Keratinocyte (primary cell): Measurements from ENCODE around the gene SOX5. TPM values are rescaled to one million over a fixed set of nuclear protein-coding genes. Genes with fewer than 3 reads are reported as not detected.

Experiments
- DNase-seq: peaks from one replicate; pipeline ENCODE4 v3.0.0-alpha.2; 2011; ENCODE audit warnings: low read depth, missing footprints, low spot score
- FAIRE-seq: peaks from 2 replicates; lab custom pipeline; 2011; peaks lifted over from hg19 to GRCh38; lab: Jason Lieb, UNC
- H2AFZ ChIP-seq: 2 replicates; pipeline ENCODE4 v1.6.0; 2012; ENCODE audit warnings: low read length, control low read depth, inconsistent platforms; ENCODE audit not compliant: control insufficient read depth
- H3K27ac ChIP-seq: 2 replicates; pipeline ENCODE4 v1.5.1; 2011; ENCODE audit warnings: low read length; ENCODE audit not compliant: control insufficient read depth, insufficient read depth
- H3K27me3 ChIP-seq: 3 replicates; pipeline ENCODE4 v1.6.0; 2011; ENCODE audit warnings: low read length; ENCODE audit not compliant: control insufficient read depth, insufficient read depth; ENCODE audit errors: extremely low read depth
- H3K36me3 ChIP-seq, 2 experiments: 2 replicates in 1 of 2; 3 replicates in 1 of 2; pipeline ENCODE4 v1.5.1; 2011; ENCODE audit warnings: low read length in 2 of 2, mild to moderate bottlenecking in 1 of 2; ENCODE audit not compliant: control insufficient read depth in 2 of 2, insufficient read depth in 2 of 2; ENCODE audit errors: extremely low read depth in 1 of 2
- H3K4me1 ChIP-seq: 3 replicates; pipeline ENCODE4 v1.5.1; 2011; ENCODE audit warnings: low read length; ENCODE audit not compliant: control insufficient read depth, insufficient read depth; ENCODE audit errors: extremely low read depth
- H3K4me2 ChIP-seq: 3 replicates; pipeline ENCODE4 v1.6.0; 2011; ENCODE audit warnings: low read depth, low read length; ENCODE audit not compliant: control insufficient read depth, insufficient read depth; ENCODE audit errors: extremely low read depth
- H3K4me3 ChIP-seq, 3 experiments: fragments of 200-600 bp in 1 of 3; sonication (generic) in 1 of 3; 2 replicates in 2 of 3; 3 replicates in 1 of 3; pipeline ENCODE4 v1.5.1; 2011 to 2016; ENCODE audit warnings: low read length in 3 of 3, mild to moderate bottlenecking in 3 of 3, control low read depth in 2 of 3, inconsistent platforms in 1 of 3, low read depth in 1 of 3, mixed read lengths in 1 of 3, mixed run types in 1 of 3, moderate library complexity in 1 of 3; ENCODE audit not compliant: control insufficient read depth in 2 of 3, insufficient read depth in 2 of 3; ENCODE audit errors: extremely low read depth in 1 of 3
- H3K79me2 ChIP-seq: 2 replicates; pipeline ENCODE4 v1.6.0; 2012; ENCODE audit warnings: low read length; ENCODE audit not compliant: control insufficient read depth, insufficient read depth
- H3K9ac ChIP-seq: 3 replicates; pipeline ENCODE4 v1.6.0; 2011; ENCODE audit warnings: low read length; ENCODE audit not compliant: control insufficient read depth, insufficient read depth; ENCODE audit errors: extremely low read depth
- H3K9me1 ChIP-seq: 3 replicates; pipeline ENCODE4 v1.6.0; 2011; ENCODE audit warnings: low read length; ENCODE audit not compliant: control insufficient read depth, insufficient read depth; ENCODE audit errors: extremely low read depth
- H3K9me3 ChIP-seq: 2 replicates; pipeline ENCODE4 v1.5.1; 2012; ENCODE audit warnings: low read depth, low read length; ENCODE audit not compliant: control insufficient read depth
- H4K20me1 ChIP-seq: 3 replicates; pipeline ENCODE4 v1.6.0; 2011; ENCODE audit warnings: low read length; ENCODE audit not compliant: control insufficient read depth, insufficient read depth; ENCODE audit errors: extremely low read depth
- EZH2 ChIP-seq: IDR thresholded peaks from one replicate; pipeline ENCODE4 v1.6.1; 2012; ENCODE audit warnings: inconsistent platforms, mild to moderate bottlenecking, low read length, moderate library complexity
- dilution Hi-C: fragments of 300-500 bp; cut with MboI; formaldehyde crosslinking; loops from one replicate; pipeline ENCODE4 v1.7.0; 2020; ENCODE audit warnings: low sequenced_read_pairs; ENCODE audit not compliant: extremely low pct_ligation_motif_present
- polyA plus RNA-seq, 5 experiments: library from polyadenylated mRNA; depleted of rRNA in 3 of 5; stranded (reverse) in 3 of 5; stranded (forward) in 1 of 5; unstranded in 1 of 5; fragments of >200 nt; gene quantifications; 1 replicate in 1 of 5; 2 replicates in 3 of 5; 3 replicates in 1 of 5; pipeline versions ENCODE4 v1.2.1 to v1.2.3, GENCODE V29; 2011 to 2012; ENCODE audit warnings: missing spikeins in 2 of 5, low read depth in 1 of 5, low replicate concordance in 1 of 5
- TF ChIP-seq, protein P1 (sequence below), 3 experiments: IDR thresholded peaks in 1 of 3; conservative IDR thresholded peaks in 1 of 3; optimal IDR thresholded peaks in 1 of 3; 2 replicates in 2 of 3; 3 replicates in 1 of 3; pipeline versions ENCODE3 to v1.5.1; 2011; ENCODE audit warnings: low read length in 3 of 3, mild to moderate bottlenecking in 3 of 3, moderate library complexity in 2 of 3, control low read depth in 1 of 3, inconsistent platforms in 1 of 3; ENCODE audit not compliant: insufficient read depth in 2 of 3; ENCODE audit errors: extremely low read depth in 1 of 3

SOX5 gene
- polyA plus RNA-seq, 1 donor (not counting 4 experiments of a cell fraction or from before 2014, with no cell fraction given) = not detected

DNA sequence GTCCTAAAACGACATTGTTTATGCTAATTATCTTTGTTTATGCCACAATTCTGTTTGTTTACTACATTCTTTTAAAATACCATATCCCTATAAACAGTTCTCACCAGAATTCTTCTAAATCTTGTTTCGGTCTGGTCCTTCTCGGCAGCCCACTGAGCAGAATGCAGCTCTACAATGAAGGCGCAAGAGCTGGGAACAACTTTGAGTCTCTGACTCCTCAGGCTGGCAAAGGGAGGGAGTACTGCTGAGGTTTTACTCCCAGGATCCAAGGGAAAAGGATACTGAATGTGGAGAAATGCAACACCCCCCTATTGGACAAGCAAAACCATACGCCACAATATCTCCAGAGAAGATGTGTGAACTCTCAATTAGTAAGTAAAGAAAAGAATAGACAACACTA, 5.4 kb downstream of the SOX5 start:
- Histone ChIP-seq H3K27me3 (no peaks in the 10 kb centered on the region), H3K9me3 (no peaks in the 10 kb centered on the region), H2AFZ (no peak overlapping the region), H4K20me1 (no peaks in the 10 kb centered on the region), H3K9ac (no peak overlapping the region), H3K9me1 (no peaks in the 10 kb centered on the region), H3K27ac (no peak overlapping the region), H3K36me3 (no peaks in the 10 kb centered on the region), H3K79me2 (no peaks in the 10 kb centered on the region), H3K4me3 (no peak overlapping the region), H3K4me1 (no peaks in the 10 kb centered on the region), H3K4me2 (no peak overlapping the region)
- TF ChIP-seq, protein P1, sequence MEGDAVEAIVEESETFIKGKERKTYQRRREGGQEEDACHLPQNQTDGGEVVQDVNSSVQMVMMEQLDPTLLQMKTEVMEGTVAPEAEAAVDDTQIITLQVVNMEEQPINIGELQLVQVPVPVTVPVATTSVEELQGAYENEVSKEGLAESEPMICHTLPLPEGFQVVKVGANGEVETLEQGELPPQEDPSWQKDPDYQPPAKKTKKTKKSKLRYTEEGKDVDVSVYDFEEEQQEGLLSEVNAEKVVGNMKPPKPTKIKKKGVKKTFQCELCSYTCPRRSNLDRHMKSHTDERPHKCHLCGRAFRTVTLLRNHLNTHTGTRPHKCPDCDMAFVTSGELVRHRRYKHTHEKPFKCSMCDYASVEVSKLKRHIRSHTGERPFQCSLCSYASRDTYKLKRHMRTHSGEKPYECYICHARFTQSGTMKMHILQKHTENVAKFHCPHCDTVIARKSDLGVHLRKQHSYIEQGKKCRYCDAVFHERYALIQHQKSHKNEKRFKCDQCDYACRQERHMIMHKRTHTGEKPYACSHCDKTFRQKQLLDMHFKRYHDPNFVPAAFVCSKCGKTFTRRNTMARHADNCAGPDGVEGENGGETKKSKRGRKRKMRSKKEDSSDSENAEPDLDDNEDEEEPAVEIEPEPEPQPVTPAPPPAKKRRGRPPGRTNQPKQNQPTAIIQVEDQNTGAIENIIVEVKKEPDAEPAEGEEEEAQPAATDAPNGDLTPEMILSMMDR (optimal IDR thresholded peaks at IDR 0.05 in 1 of 3, IDR thresholded peaks at IDR 0.05 in 1 of 3, conservative IDR thresholded peaks at IDR 0.05 in 1 of 3; ENCODE audit: extremely low read depth in 1 of 3, insufficient read depth in 2 of 3, low read length in 3 of 3) = no peak
- no peak for TF ChIP-seq EZH2
- dilution Hi-C loops = no loop called here
- DNase-seq (no peak), FAIRE-seq (no peak)

DNA sequence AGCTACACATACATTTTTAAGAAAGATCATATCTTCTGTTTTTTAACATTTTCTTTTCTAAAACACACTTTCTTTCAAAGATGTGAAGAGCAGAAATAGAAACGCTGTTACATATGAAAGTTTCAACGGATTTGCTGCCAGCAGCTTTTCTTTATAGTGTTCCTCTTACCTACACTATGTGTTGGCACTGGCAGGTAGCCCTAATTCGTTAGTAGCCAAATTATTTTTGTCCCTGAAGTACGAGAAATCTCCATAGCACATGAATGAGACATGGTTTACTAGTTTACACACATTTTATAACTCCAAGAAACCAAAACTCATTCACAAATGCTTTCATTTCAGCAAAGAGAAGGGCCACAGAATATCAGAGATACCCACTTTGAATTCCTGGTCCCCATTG, 6.6 kb downstream of the SOX5 start:
- no peaks in the 10 kb centered on the region for H3K79me2 ChIP-seq
- H3K4me1 ChIP-seq = no peaks in the 10 kb centered on the region
- no peak overlapping the region for H3K4me2 ChIP-seq
- H3K9me3 ChIP-seq = no peaks in the 10 kb centered on the region
- no peak for TF ChIP-seq EZH2
- TF ChIP-seq, protein P1 (optimal IDR thresholded peaks at IDR 0.05 in 1 of 3, IDR thresholded peaks at IDR 0.05 in 1 of 3, conservative IDR thresholded peaks at IDR 0.05 in 1 of 3; ENCODE audit: extremely low read depth in 1 of 3, insufficient read depth in 2 of 3, low read length in 3 of 3) = no peak
- no peaks in the 10 kb centered on the region for H4K20me1 ChIP-seq
- no peaks in the 10 kb centered on the region for H3K27me3 ChIP-seq
- no peaks in the 10 kb centered on the region for H3K36me3 ChIP-seq
- dilution Hi-C loops = no loop called here
- DNase-seq = no peak
- H3K27ac ChIP-seq = no peak overlapping the region
- no peak overlapping the region for H3K9ac ChIP-seq
- no peak overlapping the region for H2AFZ ChIP-seq
- no peak overlapping the region for H3K4me3 ChIP-seq
- H3K9me1 ChIP-seq = no peaks in the 10 kb centered on the region
- no peak for FAIRE-seq
